Fibroblast of mammary gland (primary cell): Measurements from ENCODE around the gene ABITRAM.

Source experiments
- DNase-seq: peaks from one replicate; pipeline ENCODE4 v3.0.0-alpha.2; 2010; ENCODE audit warnings: low read depth
- H3K4me3 ChIP-seq: 2 replicates; pipeline ENCODE4 v1.5.1; 2011; ENCODE audit warnings: low read depth, mild to moderate bottlenecking, low read length, moderate library complexity; ENCODE audit not compliant: control insufficient read depth
- CTCF ChIP-seq: conservative IDR thresholded peaks from 2 replicates; pipeline ENCODE4 v1.5.1; 2011; ENCODE audit warnings: low read depth, low read length, inconsistent platforms; ENCODE audit not compliant: control insufficient read depth, insufficient read depth

The ABITRAM gene

GRCh38 chr9:108953983-108954574 is 19.9 kb downstream of the ABITRAM start:
- peak; percentile 59 for TF ChIP-seq CTCF
- no peak overlapping the region for H3K4me3 ChIP-seq
- peak; percentile 64 for DNase-seq

- TF ChIP-seq CTCF = no peak
- DNase-seq = no peak
- no peak overlapping the region for H3K4me3 ChIP-seq
These were observed 21.9 kb downstream of the ABITRAM start for GRCh38 chr9:108956022-108956630.

- no peak overlapping the region for H3K4me3 ChIP-seq
- no peak for DNase-seq
- TF ChIP-seq CTCF = no peak
These were observed 22.4 kb downstream of the ABITRAM start for GRCh38 chr9:108956631-108957026.

- no peak overlapping the region for H3K4me3 ChIP-seq
- TF ChIP-seq CTCF = no peak
- DNase-seq = no peak
These were observed 26.1 kb downstream of the ABITRAM start for GRCh38 chr9:108960331-108960730.

- DNase-seq = no peak
- no peak overlapping the region for H3K4me3 ChIP-seq
- no peak for TF ChIP-seq CTCF
These were observed 27.0 kb downstream of the ABITRAM start for GRCh38 chr9:108961151-108961550.

GRCh38 chr9:108963459-108964143 is 29.4 kb downstream of the ABITRAM start:
- TF ChIP-seq CTCF = no peak
- DNase-seq = no peak
- H3K4me3 ChIP-seq = no peak overlapping the region
